DOHH2 (cell line): ENCODE measurements around the gene MCMBP.

ENCODE experiments used
- H3F3A ChIP-seq: fragments of 200-600 bp; sonication (generic), shearing (Covaris generic); 2 replicates; pipeline ENCODE4 v1.6.0; 2016; ENCODE audit warnings: antibody characterized with exemption, mild to moderate bottlenecking; ENCODE audit not compliant: control insufficient read depth, insufficient read depth
- H3K27ac ChIP-seq: fragments of 200-600 bp; sonication (generic); 2 replicates; pipeline ENCODE4 v1.5.1; 2014; ENCODE audit warnings: low read depth, mild to moderate bottlenecking, low read length, moderate library complexity
- H3K27me3 ChIP-seq: fragments of 200-600 bp; sonication (generic); 2 replicates; pipeline ENCODE4 v1.6.1; 2014; ENCODE audit warnings: mild to moderate bottlenecking, low read length, mixed read lengths; ENCODE audit not compliant: control insufficient read depth
- H3K36me3 ChIP-seq: fragments of 200-600 bp; sonication (generic); 2 replicates; pipeline ENCODE4 v1.6.1; 2014; ENCODE audit warnings: mild to moderate bottlenecking, low read length, moderate library complexity, mixed read lengths; ENCODE audit not compliant: control insufficient read depth
- H3K4me1 ChIP-seq: fragments of 200-600 bp; sonication (generic); 2 replicates; pipeline ENCODE4 v1.6.1; 2014; ENCODE audit warnings: mild to moderate bottlenecking, low read length, mixed read lengths; ENCODE audit not compliant: control insufficient read depth
- H3K4me2 ChIP-seq: fragments of 200-600 bp; sonication (generic); 2 replicates; pipeline ENCODE4 v1.6.0; 2014; ENCODE audit warnings: mild to moderate bottlenecking, low read length, moderate library complexity
- H3K4me3 ChIP-seq: fragments of 200-600 bp; sonication (generic); 2 replicates; pipeline ENCODE4 v1.5.1; 2014; ENCODE audit warnings: mild to moderate bottlenecking, low read length, mixed read lengths
- H3K79me2 ChIP-seq: fragments of 200-600 bp; sonication (generic); 2 replicates; pipeline ENCODE4 v1.6.1; 2014; ENCODE audit warnings: mild to moderate bottlenecking, low read length, mixed read lengths; ENCODE audit not compliant: control insufficient read depth
- H3K9me2 ChIP-seq: fragments of 200-600 bp; sonication (generic); replicated peaks from 2 replicates; pipeline ENCODE4 v1.6.1; 2014; ENCODE audit warnings: mild to moderate bottlenecking, low read length, mixed read lengths; ENCODE audit not compliant: control insufficient read depth
- H3K9me3 ChIP-seq: fragments of 200-600 bp; sonication (generic); 2 replicates; pipeline ENCODE4 v1.6.1; 2014; ENCODE audit warnings: antibody characterized with exemption, low read length, mixed read lengths; ENCODE audit not compliant: control insufficient read depth, insufficient read depth
- H4K20me1 ChIP-seq: fragments of 200-600 bp; sonication (generic); 2 replicates; pipeline ENCODE4 v1.6.0; 2014; ENCODE audit warnings: low read depth, mild to moderate bottlenecking, antibody characterized with exemption, low read length, moderate library complexity; ENCODE audit not compliant: control insufficient read depth, insufficient read depth
- EZH2phosphoT487 ChIP-seq: fragments of 200-600 bp; sonication (generic); IDR thresholded peaks from 2 replicates; pipeline ENCODE4 v1.6.1; 2017; ENCODE audit warnings: borderline replicate concordance, mild to moderate bottlenecking, antibody characterized with exemption, low read length, moderate library complexity, mixed read lengths
- TF ChIP-seq, protein P1 (sequence below): fragments of 200-600 bp; sonication (generic); IDR thresholded peaks from one replicate; pipeline ENCODE4 v1.5.1; 2014; ENCODE audit warnings: antibody characterized with exemption, mild to moderate bottlenecking, low read depth, low read length; ENCODE audit not compliant: poor library complexity, severe bottlenecking

The MCMBP gene

DNA sequence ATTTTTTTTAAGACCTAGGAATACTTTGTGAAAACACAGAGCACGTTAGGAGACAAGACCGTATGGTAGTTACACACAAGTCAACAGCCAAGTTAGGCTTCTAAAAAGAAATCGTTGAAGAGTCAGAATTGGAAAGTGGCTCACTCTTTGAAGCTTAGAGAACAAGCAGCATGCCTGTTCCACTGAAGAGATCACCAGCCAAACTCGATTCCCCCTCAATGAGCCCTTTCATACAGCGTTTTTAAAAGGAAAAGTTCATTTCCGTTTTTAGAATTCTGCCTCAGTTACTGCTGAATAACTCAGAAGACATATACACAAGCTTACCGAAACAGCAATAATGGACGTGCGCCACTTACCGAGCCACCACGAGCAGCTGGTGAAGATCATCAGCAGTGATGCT, 41.0 kb downstream of the MCMBP start:
- TF ChIP-seq, protein P1, sequence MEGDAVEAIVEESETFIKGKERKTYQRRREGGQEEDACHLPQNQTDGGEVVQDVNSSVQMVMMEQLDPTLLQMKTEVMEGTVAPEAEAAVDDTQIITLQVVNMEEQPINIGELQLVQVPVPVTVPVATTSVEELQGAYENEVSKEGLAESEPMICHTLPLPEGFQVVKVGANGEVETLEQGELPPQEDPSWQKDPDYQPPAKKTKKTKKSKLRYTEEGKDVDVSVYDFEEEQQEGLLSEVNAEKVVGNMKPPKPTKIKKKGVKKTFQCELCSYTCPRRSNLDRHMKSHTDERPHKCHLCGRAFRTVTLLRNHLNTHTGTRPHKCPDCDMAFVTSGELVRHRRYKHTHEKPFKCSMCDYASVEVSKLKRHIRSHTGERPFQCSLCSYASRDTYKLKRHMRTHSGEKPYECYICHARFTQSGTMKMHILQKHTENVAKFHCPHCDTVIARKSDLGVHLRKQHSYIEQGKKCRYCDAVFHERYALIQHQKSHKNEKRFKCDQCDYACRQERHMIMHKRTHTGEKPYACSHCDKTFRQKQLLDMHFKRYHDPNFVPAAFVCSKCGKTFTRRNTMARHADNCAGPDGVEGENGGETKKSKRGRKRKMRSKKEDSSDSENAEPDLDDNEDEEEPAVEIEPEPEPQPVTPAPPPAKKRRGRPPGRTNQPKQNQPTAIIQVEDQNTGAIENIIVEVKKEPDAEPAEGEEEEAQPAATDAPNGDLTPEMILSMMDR = no peak
- TF ChIP-seq EZH2phosphoT487 = no peak
- Histone ChIP-seq H3K4me1 (no peaks in the 10 kb centered on the region), H3K4me2 (no peak overlapping the region), H3K9me3 (no peaks in the 10 kb centered on the region), H3K4me3 (no peak overlapping the region), H4K20me1 (no peaks in the 10 kb centered on the region), H3K27ac (no peak overlapping the region), H3K9me2 (no peaks in the 10 kb centered on the region), H3K79me2 (no peaks in the 10 kb centered on the region), H3K36me3 (peaks cover 97% of the 10 kb centered on the region), H3F3A (0 out of 2 replicates have a peak, but pooled peaks cover 2% of the 10 kb centered on the region), H3K27me3 (no peaks in the 10 kb centered on the region)

DNA sequence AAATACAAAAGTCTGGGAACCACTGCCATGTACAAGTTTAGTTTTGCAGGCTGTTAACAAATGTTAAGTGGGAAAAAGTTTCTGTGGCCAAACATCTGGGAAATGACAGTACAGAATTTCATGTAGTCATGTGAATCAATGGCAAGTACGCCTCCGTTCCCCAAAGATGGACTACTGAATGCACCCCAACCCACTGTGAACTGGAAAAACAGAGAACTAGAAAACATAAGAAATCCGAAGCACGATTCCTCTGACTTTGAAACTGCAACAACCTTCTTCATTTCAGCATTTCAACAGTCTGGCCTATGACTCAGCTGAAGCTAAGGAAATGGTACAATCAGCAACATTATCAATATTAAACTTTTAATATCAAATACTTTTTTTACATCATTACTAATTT, 41.8 kb downstream of the MCMBP start:
- Histone ChIP-seq H4K20me1 (no peaks in the 10 kb centered on the region), H3K9me2 (no peaks in the 10 kb centered on the region), H3K4me3 (no peak overlapping the region), H3K4me1 (no peaks in the 10 kb centered on the region), H3K36me3 (peaks cover 92% of the 10 kb centered on the region), H3K27me3 (no peaks in the 10 kb centered on the region), H3K4me2 (no peak overlapping the region), H3K9me3 (no peaks in the 10 kb centered on the region), H3K27ac (no peak overlapping the region), H3F3A (peaks cover 6% of the 10 kb centered on the region; the same call in 1 of the 2 replicates), H3K79me2 (no peaks in the 10 kb centered on the region)
- TF ChIP-seq EZH2phosphoT487 = no peak
- TF ChIP-seq, protein P1 = no peak

DNA sequence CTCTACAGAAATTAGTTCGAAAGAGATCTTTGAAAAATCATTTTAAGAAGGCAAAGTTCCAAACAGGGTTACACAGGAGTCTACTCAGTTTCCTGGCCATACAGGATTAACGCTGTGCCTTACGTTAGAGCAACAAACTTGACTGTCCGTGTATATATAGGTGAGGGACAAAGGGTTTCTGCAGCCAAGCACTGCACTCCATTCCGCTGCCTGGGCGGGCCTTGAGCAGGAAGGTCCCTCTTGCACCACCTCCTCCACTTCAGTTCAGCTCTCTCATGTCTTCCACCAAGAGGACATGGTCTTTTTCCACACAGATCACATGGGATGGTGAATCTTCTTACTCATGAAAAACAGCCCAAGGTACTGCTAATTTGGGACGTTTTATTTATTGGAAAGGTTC, 43.2 kb downstream of the MCMBP start:
- TF ChIP-seq, protein P1 = no peak
- TF ChIP-seq EZH2phosphoT487 = no peak
- peaks cover 78% of the 10 kb centered on the region for H3K36me3 ChIP-seq

DNA sequence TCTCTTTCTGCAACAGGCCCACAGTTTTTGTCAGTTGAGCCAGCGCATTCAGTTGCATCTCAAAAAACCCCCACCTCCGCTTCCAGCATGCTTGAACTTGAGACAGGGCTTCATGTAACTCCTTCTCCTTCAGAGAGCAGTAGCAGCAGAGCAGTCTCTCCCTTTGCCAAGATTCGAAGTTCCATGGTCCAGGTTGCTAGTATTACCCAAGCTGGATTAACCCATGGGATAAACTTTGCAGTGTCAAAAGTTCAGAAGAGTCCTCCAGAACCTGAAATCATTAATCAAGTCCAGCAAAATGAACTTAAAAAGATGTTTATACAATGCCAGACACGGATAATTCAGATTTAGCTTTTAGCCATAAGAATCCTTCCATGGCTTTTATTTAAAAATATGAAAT, 45.2 kb downstream of the MCMBP start:
- Histone ChIP-seq H4K20me1 (no peaks in the 10 kb centered on the region), H3K36me3 (peaks cover 63% of the 10 kb centered on the region), H3K9me3 (no peaks in the 10 kb centered on the region), H3K27ac (no peak overlapping the region), H3K4me1 (no peaks in the 10 kb centered on the region), H3F3A (peaks cover 10% of the 10 kb centered on the region), H3K4me2 (no peak overlapping the region), H3K79me2 (no peaks in the 10 kb centered on the region), H3K9me2 (no peaks in the 10 kb centered on the region), H3K27me3 (no peaks in the 10 kb centered on the region), H3K4me3 (no peak overlapping the region)
- TF ChIP-seq, protein P1 = no peak
- TF ChIP-seq EZH2phosphoT487 = no peak

More for the DNA sequence above, 43.2 kb downstream of the MCMBP start:
- no peak overlapping the region for H3K4me2 ChIP-seq
- peaks cover 6% of the 10 kb centered on the region for H3F3A ChIP-seq
- no peaks in the 10 kb centered on the region for H3K9me3 ChIP-seq
- H3K27ac ChIP-seq = no peak overlapping the region
- H4K20me1 ChIP-seq = no peaks in the 10 kb centered on the region
- no peaks in the 10 kb centered on the region for H3K27me3 ChIP-seq
- H3K79me2 ChIP-seq = no peaks in the 10 kb centered on the region
- no peak overlapping the region for H3K4me3 ChIP-seq
- no peaks in the 10 kb centered on the region for H3K9me2 ChIP-seq
- H3K4me1 ChIP-seq = no peaks in the 10 kb centered on the region
